NCI-H2171 treated with DMSO at 0.1 percent for 48 hours (cell line): ENCODE measurements around the gene KCNK6.
A peak's percentile ranks its signal among the peaks of the same experiment; 100 is the strongest.
"Not testable (repeated sequence)": the region's sequence is repeated elsewhere in the genome, so short reads cannot be mapped to it uniquely, and the experiment has no call there.

ENCODE experiments used
- DNase-seq: peaks from one replicate; lab custom pipeline; 2025; lab: John Stamatoyannopoulos, UW

The KCNK6 gene

DNA sequence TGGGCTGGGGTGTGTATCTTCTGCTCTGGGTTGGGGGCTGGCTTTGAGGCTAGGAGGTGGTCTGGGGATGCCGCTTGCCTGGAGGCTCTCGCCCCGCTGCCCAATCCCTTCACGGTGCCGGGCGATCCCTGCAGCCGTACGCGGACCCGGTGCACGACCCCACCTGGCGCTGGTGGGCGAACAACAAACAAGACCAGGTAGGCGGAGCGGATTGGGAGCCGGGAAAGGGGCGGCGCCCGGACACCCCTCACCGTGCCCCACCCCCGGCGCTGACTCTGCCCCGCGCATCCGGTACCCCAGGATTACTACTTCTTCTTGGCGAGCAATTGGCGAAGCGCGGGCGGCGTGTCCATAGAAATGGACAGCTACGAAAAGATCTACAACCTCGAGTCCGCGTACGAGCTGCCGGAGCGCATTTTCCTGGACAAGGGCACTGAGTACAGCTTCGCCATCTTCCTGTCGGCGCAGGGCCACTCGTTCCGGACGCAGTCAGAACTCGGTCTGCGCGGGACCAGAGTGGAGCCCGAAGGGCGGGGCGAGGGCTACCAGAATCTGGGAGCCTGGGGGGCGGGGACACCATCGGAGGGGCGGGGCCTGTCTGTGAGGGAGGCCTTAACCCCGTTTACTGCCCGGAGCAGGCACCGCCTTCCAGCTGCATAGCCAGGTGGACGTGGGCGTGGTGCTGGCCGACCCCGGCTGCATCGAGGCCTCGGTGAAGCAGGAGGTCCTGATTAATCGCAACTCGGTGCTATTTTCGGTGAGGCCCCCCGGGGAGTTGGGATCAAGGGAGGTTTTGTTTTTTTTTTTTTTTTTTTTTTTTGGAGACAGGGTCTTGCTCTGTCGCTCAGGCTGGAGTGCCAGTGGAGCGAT lies 42.7 kb downstream of the KCNK6 start:
- DNase-seq: peak; percentile 89

DNA sequence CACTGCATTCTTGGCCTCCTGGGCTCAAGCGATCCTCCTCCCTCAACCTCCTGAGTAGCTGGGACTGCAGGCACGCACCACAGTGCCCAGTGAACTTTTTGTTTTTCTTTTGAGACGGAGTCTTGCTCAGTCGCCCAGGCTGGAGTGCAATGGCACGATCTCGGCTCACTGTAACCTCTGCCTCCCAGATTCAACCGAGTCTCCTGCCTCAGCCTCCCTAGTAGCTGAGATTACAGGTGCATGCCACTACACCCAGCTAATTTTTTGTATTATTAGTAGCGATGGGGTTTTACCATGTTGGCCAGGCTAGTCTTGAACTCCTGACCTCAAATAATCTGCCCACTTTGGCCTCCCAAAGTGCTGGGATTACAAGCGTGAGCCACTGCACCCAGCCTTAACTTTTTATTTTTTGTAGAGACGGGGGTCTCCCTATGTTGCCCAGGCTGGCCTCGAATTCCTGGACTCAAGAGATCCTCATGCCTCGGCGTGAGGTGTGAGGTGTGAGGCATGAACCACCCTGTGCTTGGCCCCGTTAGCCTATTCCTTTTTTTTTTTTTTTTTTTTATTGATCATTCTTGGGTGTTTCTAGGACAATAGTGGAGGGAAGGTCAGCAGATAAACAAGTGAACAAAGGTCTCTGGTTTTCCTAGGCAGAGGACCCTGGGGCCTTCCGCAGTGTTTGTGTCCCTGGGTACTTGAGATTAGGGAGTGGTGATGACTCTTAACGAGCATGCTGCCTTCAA lies 43.5 kb downstream of the KCNK6 start:
- not testable (repeated sequence) for DNase-seq

DNA sequence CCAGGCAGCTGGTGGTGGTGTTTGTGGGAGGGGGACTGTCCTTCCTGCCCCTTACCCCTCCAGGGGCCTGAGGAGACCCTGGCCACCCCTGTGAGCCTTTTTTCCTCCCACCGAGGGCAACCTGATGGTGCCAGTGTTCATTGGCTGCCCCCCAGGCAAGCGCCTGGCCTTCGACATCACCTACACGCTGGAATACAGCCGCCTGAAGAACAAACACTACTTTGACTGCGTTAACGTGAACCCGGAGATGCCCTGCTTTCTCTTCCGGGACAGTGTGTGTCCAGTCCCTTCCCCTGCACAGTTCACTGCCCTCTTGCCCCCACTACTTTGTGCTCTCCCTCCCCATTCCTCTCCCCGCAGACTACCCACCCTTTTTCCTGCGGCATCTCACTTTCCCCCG lies 47.4 kb downstream of the KCNK6 start:
- DNase-seq: no peak

DNA sequence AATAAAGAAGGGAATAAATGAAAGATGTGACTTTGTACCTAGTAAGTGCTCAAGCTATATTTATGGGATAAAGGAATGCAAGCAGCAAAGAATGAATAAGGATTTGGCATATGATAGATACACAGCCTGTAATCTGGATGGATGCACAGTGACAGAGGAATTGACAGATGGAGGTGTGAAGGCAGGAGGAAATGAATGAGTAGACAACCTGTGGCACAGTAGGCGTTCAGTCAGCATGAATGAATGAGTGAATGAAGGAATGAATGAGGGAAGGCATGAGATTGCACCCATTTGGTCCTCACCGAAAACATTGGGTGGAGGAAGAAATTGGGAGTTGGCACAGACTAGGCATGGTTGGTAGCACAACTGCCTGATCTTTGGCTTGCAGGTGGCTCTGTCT lies 49.9 kb downstream of the KCNK6 start:
- DNase-seq: no peak

DNA sequence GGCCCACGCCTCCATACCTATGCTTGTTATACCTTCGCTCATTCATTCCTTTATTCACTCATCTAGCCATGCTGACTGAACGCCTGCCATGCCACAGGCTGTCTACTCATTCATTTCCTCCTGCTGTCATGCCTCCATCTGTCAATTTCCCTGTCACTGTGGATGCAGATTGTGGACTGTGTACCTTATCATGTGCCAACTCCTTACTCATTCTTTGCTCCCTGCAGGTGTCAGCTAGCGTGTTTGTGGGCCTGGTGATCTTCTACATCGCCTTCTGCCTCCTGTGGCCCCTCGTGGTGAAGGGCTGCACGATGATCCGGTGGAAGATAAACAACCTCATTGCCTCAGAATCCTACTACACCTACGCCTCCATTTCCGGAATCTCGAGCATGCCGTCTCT lies 50.7 kb downstream of the KCNK6 start:
- peak; percentile 46 for DNase-seq

DNA sequence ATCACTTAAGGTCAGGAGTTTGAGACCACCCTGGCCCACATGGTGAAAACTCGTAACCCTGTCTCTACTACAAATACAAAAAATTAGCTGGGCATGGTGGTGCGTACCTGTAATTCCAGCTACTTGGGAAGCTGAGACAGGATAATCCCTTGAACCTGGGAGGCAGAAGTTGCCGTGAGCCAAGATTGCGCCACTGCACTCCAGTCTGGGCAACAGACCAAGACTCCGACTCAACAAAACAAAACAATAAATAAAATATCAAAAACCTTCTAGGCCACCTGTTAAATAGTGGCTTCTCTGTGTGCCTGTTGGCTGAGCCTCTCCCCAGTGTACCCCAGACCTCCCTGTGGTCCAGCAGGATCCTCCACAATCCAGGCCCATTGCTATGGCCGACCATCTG lies 51.4 kb downstream of the KCNK6 start:
- no peak for DNase-seq

DNA sequence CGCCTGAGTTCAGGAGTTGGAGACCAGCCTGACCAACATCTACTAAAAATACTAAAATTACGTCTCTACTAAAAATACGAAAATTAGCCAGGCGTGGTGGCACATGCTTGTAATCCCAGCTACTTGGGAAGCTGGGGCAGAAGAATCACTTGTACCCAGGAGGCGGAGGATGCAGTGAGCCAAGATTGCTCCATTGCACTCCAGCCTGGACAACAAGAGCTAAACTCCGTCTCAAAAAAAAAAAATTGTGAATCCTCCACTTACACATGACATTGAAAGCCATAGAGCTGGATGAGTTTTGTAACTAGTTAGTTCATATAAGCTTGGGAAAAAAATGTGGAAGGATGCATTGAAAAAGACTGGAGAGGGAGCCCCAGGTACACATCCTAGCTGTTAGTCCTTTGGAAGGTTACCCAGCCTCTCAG lies 54.3 kb downstream of the KCNK6 start:
- DNase-seq: no peak

DNA sequence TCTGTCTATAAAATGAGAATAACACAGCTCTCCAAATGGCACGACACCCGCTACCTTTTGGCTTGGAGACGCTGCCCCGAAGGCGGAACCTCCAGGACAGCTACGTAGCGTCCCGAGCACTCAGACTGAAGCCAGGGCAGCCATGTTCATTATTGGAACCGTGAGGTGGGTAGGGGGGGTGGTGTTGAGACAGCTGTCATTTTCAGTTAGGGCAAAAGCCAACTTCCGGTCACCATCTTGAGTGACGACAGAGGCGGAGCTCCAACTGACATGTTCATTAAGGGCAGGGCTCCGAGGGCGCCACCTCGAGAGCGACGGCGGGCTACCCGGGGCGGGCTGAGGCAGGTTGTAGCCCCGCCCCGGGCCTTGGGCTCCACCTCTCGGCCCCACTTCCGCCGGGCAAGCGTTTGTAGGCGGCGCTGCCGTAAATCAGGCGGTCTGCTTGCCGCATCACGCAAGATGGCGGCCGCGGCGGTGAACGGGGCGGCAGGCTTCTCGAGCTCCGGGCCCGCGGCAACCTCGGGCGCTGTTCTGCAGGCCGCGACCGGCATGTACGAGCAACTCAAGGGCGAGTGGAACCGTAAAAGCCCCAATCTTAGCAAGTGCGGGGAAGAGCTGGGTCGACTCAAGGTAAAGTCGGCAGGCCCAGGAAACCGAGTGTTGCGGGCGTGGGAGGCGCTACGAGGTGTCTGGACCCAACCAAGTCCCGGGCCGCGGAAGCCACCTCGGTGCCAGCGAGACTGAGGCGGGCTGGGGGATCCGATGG lies 54.9 kb downstream of the KCNK6 start, which contains the start of gene PSMD8:
TSS of gene PSMD8 (plus strand) at position 240 of the 766 bp plus-strand sequence. CDS start at position 271, 31 bp downstream.
- DNase-seq: peak; percentile 99

DNA sequence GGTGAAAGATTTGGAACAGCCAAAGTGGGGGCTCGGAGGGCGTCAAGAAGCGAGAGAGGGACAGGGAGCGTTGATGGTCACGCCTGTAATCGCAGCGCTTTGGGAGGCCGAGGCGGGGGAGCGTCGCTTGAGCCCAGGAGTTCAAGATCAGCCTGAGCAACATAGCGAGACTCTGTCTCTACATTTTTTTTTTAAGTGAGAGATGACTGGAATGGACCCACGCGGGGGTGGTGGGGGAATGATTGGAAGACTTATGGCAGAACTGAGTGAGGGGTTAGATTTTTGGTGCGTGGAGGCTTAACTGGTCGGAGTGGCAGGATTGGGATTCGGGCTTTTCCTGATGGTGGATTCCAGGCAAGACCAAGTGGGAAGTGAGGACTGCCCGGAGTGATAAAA lies 55.5 kb downstream of the KCNK6 start:
- DNase-seq: no peak

DNA sequence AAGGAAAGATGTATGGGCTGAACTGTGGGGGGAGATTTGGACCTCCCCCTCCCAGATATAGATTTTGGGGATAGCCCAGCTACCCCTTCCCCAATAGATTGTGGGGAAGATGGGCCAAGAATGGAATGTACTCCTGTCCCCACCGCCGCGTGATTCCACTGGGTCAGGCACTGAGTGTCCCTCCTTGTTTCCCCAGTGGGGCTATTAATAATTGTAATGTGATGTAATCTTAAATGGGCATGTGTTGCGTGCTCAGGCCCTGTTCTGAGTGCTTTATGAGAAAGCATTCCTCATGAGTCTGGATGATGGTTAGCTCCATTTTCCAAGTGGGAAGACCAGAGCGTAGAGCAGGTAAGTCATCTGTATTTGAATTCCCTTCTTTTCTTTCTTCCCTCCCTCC lies 56.1 kb downstream of the KCNK6 start:
- DNase-seq: no peak

DNA sequence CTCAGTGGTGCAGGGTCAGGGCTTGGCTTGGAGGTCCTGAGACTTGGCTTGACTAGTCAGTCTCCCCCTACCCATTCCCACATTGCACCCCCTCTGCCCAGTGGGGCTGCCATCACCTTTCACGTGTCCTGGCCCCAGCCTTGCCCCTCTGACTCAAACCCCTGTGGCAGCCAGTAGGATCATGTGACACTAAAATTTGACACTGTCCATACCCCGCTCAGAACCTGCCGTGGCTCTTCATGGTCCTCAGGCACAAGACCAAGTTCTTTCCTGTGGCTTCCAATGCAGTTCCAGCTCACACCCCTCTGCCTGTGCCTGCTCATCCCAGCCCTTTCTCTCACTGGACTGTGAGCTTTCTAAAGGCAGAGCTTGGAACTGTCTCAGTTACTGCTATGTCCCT lies 56.9 kb downstream of the KCNK6 start:
- DNase-seq: no peak

DNA sequence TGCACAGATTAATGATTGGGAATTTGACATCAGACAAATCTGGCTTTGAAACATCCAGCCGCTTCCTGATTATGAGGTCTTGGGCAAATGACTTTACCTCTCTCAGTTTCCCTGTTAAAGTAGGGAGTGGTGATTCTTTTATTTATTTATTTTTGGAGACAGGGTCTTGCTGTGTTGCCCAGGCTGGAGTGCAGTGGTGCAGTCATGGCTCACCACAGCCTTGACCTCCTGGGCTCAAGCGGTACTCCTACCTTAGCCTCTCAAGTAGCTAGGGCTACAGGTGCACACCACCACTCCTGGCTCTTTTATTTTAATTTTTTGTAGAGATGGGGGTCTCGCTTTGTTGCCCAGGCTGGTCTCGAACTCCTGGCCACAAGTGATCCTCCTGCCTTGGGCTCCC lies 57.4 kb downstream of the KCNK6 start:
- no peak for DNase-seq

DNA sequence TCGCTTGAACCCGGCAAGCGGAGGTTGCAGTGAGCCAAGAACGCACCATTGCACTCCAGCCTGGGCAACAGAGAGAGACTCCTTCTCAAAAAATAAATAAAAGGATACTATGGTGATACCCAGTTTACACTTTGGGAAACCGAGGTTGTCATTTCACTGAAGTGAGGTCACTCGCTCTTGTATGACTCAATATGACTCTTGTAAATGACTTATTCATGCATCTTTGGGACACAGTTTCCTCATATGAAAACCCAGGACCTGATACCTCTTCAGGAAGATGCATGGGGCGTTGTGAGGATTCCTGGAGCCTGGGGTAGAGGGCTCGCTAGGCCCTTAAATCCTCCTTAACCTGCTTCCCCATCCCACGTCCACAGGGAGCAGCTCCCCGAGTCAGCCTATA lies 59.2 kb downstream of the KCNK6 start:
- no peak for DNase-seq

DNA sequence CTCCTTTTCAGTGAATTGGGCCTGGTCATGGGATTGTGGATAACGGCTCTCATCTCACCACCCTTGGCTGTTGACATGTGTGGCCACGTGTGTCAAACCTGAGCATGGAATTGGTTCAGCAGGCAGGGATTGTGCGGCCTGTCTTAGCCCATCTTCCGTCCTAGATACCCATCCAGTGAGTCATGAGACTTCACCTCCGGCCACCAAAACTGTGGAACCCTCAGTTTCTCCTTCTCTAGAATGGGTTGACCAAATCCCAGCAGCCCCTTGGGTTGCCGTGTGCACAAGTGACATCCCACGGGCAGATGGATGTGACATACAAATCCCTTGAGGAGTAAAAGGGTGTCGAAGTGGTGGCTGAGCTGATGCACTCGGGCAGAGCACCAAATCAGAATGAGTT lies 61.5 kb downstream of the KCNK6 start:
- DNase-seq: no peak
